AG04450 (cell line): Measurements from ENCODE around the gene TTC29. TPM values are rescaled to one million over a fixed set of nuclear protein-coding genes. Genes with fewer than 3 reads are reported as not detected.

Experiments
- CTCF ChIA-PET: fragments of 300-600, 350-600 bp; formaldehyde crosslinking; extraction: SDS; loops from one replicate; lab custom pipeline; 2022; ENCODE audit warnings: antibody characterized with exemption, inconsistent platforms; lab: Charles Lee
- POLR2A ChIA-PET: fragments of 350-600 bp; formaldehyde crosslinking; extraction: SDS; loops from one replicate; lab custom pipeline; 2021; ENCODE audit warnings: antibody characterized with exemption, inconsistent platforms; lab: Yijun Ruan, JAX
- DNase-seq: peaks from one replicate; pipeline ENCODE4 v3.0.0-alpha.2; 2011; ENCODE audit warnings: low read depth, low spot score
- H3K27ac ChIP-seq: one replicate; pipeline ENCODE4 v1.5.1; 2012; ENCODE audit warnings: low read depth, low read length, control low read depth
- H3K27me3 ChIP-seq: one replicate; pipeline ENCODE4 v1.6.0; 2012; ENCODE audit warnings: low read length; ENCODE audit not compliant: control insufficient read depth, insufficient read depth
- H3K4me3 ChIP-seq: 2 replicates; pipeline ENCODE4 v1.5.1; 2011; ENCODE audit warnings: mild to moderate bottlenecking, low read depth, low read length, control low read depth
- H3K9me3 ChIP-seq: 2 replicates; pipeline ENCODE4 v1.5.1; 2012; ENCODE audit warnings: low read length; ENCODE audit not compliant: control insufficient read depth, insufficient read depth
- CTCF ChIP-seq: IDR thresholded peaks from 2 replicates; pipeline ENCODE4 v1.5.1; 2011; ENCODE audit warnings: low read depth, low read length, control low read depth, inconsistent platforms
- polyA plus RNA-seq: library from polyadenylated mRNA; depleted of rRNA; stranded (reverse); fragments of >200 nt; gene quantifications from 2 replicates; pipeline ENCODE4 v1.2.3, GENCODE V29; 2011

The TTC29 gene
- polyA plus RNA-seq, 1 experiment, result not detected

GRCh38 chr4:146795711-146796110 lies 150.0 kb downstream of the TTC29 start:
- CTCF ChIA-PET, result no interaction called here
- Histone ChIP-seq H3K4me3 (no peak overlapping the region), H3K27ac (no peak overlapping the region), H3K27me3 (no peaks in the 10 kb centered on the region), H3K9me3 (no peaks in the 10 kb centered on the region)
- no peak for DNase-seq
- TF ChIP-seq CTCF, result no peak
- POLR2A ChIA-PET, result no interaction called here

- ChIA-PET POLR2A (no interaction called here), CTCF (no interaction called here)
- no peak for DNase-seq
These were observed 151.9 kb downstream of the TTC29 start for GRCh38 chr4:146793727-146794126.

GRCh38 chr4:146791439-146791838 lies 154.2 kb downstream of the TTC29 start:
- H3K4me3 ChIP-seq, result no peak overlapping the region
- H3K27ac ChIP-seq, result no peak overlapping the region
- H3K9me3 ChIP-seq, result no peaks in the 10 kb centered on the region
- ChIA-PET POLR2A (no interaction called here), CTCF (no interaction called here)
- H3K27me3 ChIP-seq, result no peaks in the 10 kb centered on the region
- no peak for DNase-seq
- TF ChIP-seq CTCF, result no peak

More at GRCh38 chr4:146793727-146794126, 151.9 kb downstream of the TTC29 start:
- no peaks in the 10 kb centered on the region for H3K9me3 ChIP-seq
- no peaks in the 10 kb centered on the region for H3K27me3 ChIP-seq
- no peak overlapping the region for H3K4me3 ChIP-seq
- TF ChIP-seq CTCF, result no peak
- no peak overlapping the region for H3K27ac ChIP-seq

- no peak overlapping the region for H3K4me3 ChIP-seq
- H3K27ac ChIP-seq, result no peak overlapping the region
- H3K9me3 ChIP-seq, result no peaks in the 10 kb centered on the region
- POLR2A ChIA-PET, result no interaction called here
- no peak for DNase-seq
- CTCF ChIA-PET, result no interaction called here
- no peak for TF ChIP-seq CTCF
- H3K27me3 ChIP-seq, result no peaks in the 10 kb centered on the region
These were observed 155.1 kb downstream of the TTC29 start for GRCh38 chr4:146790515-146790914.

- Histone ChIP-seq H3K27ac (no peak overlapping the region), H3K27me3 (no peaks in the 10 kb centered on the region), H3K9me3 (no peaks in the 10 kb centered on the region), H3K4me3 (no peak overlapping the region)
- TF ChIP-seq CTCF, result no peak
- DNase-seq, result no peak
- CTCF ChIA-PET, result interaction anchor here (0.6 kb wide), 1 partner anchor 9 kb away, joined by 5 read pairs; no protein-coding TSS in a partner anchor
- POLR2A ChIA-PET, result no interaction called here
These were observed 157.9 kb downstream of the TTC29 start for GRCh38 chr4:146787731-146788130.
